GM13976 (cell line): Measurements from ENCODE around the gene ARHGEF9.

Experiments
- DNase-seq: peaks from one replicate; pipeline ENCODE4 v3.0.0; 2012; ENCODE audit warnings: low spot score
- in situ Hi-C: fragments of 300-500 bp; cut with MboI; formaldehyde crosslinking; loops from one replicate; pipeline ENCODE4 v1.12.0; 2022; ENCODE audit warnings: low sequenced_read_pairs, mixed read lengths, inconsistent platforms; ENCODE audit not compliant: unreplicated experiment
- TF ChIP-seq, protein P1 (sequence below): IDR thresholded peaks from 2 replicates; pipeline ENCODE4 v1.5.1; 2012; ENCODE audit warnings: borderline replicate concordance, mild to moderate bottlenecking; ENCODE audit not compliant: insufficient read depth; ENCODE audit errors: extremely low read depth, missing control alignments, control extremely low read depth

ARHGEF9 gene

GRCh38 chrX:63702556-63702955 lies 82.5 kb downstream of the ARHGEF9 start:
- no peak for DNase-seq
- TF ChIP-seq, protein P1, sequence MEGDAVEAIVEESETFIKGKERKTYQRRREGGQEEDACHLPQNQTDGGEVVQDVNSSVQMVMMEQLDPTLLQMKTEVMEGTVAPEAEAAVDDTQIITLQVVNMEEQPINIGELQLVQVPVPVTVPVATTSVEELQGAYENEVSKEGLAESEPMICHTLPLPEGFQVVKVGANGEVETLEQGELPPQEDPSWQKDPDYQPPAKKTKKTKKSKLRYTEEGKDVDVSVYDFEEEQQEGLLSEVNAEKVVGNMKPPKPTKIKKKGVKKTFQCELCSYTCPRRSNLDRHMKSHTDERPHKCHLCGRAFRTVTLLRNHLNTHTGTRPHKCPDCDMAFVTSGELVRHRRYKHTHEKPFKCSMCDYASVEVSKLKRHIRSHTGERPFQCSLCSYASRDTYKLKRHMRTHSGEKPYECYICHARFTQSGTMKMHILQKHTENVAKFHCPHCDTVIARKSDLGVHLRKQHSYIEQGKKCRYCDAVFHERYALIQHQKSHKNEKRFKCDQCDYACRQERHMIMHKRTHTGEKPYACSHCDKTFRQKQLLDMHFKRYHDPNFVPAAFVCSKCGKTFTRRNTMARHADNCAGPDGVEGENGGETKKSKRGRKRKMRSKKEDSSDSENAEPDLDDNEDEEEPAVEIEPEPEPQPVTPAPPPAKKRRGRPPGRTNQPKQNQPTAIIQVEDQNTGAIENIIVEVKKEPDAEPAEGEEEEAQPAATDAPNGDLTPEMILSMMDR = no peak
- in situ Hi-C loops = no loop called here

DNA sequence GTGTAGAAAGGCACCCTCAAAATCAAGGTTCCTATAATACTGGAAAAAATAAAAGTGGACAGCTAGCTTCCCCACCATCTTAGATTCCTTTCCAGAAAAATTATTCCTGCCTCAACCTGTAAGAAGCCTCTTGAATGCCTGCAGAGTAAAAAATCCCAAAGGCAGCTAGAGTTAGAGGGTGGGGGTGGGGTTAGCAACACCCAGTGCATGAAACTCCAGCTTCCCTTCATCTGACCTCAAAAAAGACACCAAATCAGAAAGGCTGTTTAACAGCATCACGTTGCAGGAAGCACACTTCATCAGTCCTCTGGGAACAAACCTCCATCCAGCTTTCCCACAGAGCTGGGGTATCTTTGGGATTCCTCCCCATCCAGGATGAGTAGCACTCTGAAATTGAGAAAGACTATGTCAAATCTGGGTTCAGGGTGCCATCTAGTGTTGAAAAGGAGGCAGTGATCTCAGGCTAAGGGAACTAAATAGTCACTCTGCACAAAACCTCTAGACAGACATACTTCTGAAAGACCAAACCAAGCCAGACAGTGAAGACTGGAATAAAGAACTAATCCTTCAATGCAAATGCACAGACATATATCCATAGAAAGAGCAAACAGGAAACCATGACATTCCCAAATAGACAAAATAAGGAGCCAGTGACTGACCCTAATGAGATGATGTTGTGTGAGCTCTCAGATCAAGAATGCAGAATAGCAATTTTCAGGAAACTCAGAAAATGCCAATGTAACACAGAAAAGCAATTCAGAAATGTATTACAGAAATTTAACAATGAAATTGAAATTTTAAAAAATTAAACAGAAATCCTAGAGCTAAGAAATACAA lies 97.9 kb downstream of the ARHGEF9 start:
- in situ Hi-C loops = no loop called here
- TF ChIP-seq, protein P1 = peak; percentile 47
- peak; percentile 24 for DNase-seq

- TF ChIP-seq, protein P1 = no peak
- in situ Hi-C loops = no loop called here
- no peak for DNase-seq
Observed at GRCh38 chrX:63680423-63680822, 104.6 kb downstream of the ARHGEF9 start.

DNA sequence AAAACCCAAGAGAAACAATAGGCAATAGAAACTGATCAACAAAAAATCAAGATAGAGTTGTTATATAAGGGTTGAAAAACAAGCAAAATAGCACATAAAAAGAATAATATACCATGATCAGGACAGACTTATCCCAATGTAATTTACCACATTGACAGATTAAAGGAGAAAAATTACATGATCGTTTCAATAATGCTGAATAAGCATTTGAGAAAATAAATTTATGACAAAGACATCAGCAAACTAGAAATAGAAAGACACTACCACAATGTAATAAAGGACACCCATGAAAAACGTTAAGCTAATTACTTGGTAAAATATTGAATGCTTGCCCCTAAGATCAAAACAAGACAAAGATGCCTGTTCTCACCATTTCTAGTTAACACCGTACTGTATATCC lies 105.6 kb downstream of the ARHGEF9 start:
- TF ChIP-seq, protein P1 = no peak
- no peak for DNase-seq
- in situ Hi-C loops = no loop called here

DNA sequence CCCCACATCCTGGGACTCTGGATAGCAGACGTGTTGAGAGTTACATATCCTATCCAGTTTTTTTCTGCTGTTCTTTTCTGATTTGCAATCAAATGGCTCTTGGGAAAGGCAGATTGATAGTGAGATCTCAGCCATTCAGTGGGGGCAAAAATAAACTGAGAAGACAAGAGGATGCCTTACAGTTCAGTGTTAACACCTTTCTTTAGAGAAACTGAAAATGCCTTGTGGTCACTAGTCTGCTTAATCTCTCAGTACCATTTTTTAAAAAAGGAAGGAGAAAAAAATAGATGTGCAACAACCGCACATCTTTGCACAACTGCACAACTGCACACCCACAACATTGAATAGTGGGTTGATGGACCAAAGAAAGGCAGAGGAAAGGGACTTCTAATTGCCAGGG lies 109.3 kb downstream of the ARHGEF9 start:
- in situ Hi-C loops = no loop called here
- DNase-seq = no peak
- TF ChIP-seq, protein P1 = no peak

- in situ Hi-C loops = no loop called here
- TF ChIP-seq, protein P1 = no peak
- DNase-seq = no peak
Observed at GRCh38 chrX:63673896-63674295, 111.1 kb downstream of the ARHGEF9 start.
